ENCODE data around the gene FMO1. TPM values are rescaled to one million over a fixed set of nuclear protein-coding genes. Genes with fewer than 3 reads are reported as not detected.

FMO1 gene, protein sequence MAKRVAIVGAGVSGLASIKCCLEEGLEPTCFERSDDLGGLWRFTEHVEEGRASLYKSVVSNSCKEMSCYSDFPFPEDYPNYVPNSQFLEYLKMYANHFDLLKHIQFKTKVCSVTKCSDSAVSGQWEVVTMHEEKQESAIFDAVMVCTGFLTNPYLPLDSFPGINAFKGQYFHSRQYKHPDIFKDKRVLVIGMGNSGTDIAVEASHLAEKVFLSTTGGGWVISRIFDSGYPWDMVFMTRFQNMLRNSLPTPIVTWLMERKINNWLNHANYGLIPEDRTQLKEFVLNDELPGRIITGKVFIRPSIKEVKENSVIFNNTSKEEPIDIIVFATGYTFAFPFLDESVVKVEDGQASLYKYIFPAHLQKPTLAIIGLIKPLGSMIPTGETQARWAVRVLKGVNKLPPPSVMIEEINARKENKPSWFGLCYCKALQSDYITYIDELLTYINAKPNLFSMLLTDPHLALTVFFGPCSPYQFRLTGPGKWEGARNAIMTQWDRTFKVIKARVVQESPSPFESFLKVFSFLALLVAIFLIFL
- total RNA-seq (2021; fragmentation: NEBNext Ultra II Directional; extraction: Animal tissue kit (Norgen Biotek cat#: 25700)) (0.36 TPM in 1 of 2 replicates, not detected in the other), polyA plus RNA-seq (2011; rRNA removed) (0.03 and 0.11 TPM in 2 replicates), polyA minus RNA-seq (2011; rRNA and poly(A)+ RNA removed) (0.47 TPM in 1 of 2 replicates, not detected in the other)
- polyA plus RNA-seq (2011; cell fraction: cytosol; rRNA removed): 0.13 TPM
- 0.77 TPM for polyA plus RNA-seq (2011; cell fraction: nucleus; rRNA removed)
- polyA plus RNA-seq (2012, experiment 1 of 2): 0.11 to 0.27 TPM in 2 of 4 replicates, not detected in the others
- polyA plus RNA-seq (2012, experiment 2 of 2): not detected
- polyA plus RNA-seq (2013, experiment 1 of 2): 0.02 TPM
- polyA plus RNA-seq (2013, experiment 2 of 2): 0.04 TPM
- polyA minus RNA-seq (2011; cell fraction: cytosol; rRNA and poly(A)+ RNA removed): not detected
- polyA minus RNA-seq (2011; cell fraction: nucleus; rRNA and poly(A)+ RNA removed): not detected
- long read RNA-seq, experiment 1: 0 reads
- long read RNA-seq, experiment 2: 0 reads

DNA sequence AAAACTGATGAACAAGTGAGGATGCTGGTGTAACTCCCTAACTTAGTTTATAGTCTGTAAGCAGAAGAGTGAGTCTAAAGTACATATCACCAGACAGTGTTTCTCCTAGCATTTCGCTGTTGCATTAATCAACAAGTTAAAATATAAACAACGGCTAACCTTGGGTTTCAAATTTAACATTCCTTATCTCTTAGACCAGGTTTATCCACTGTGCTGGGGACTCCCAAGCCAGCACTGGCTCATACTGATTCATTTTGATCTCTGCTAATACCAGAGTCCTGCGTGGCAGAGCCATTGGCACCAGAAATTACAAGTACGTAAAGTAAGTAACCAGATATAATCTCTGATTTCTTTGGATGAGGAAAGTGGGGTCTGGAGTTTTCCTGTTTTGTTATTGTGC lies at the start of gene FMO1:
Gene FMO1 (plus strand): TSS at position 193 of the 400 bp plus-strand sequence. CDS start 9,594 bp downstream, outside the sequence.
- no peak within 1 kb of the TSS for H2AK5ac ChIP-seq (ENCODE audit: low read depth, low read length)
- H3K79me2 ChIP-seq (ENCODE audit: control insufficient read depth in 1 of 2, insufficient read depth in 2 of 2, low read length in 2 of 2): no peaks in the 10 kb centered on the region
- no peak within 1 kb of the TSS for H2BK20ac ChIP-seq (ENCODE audit: low read length)
- no peaks in the 10 kb centered on the region; the same call in 1 of the 2 replicates for H3K23me2 ChIP-seq (ENCODE audit: low read depth, low read length)
- CTCF ChIA-PET (ENCODE audit: partially characterized antibody): interaction anchor here (0.6 to 5.5 kb wide), 10 partner anchors 10 to 281 kb away, joined by 3 to 56 read pairs (median 7); partner anchors contain the start of gene FMO4
- no peak within 1 kb of the TSS for H2BK12ac ChIP-seq (ENCODE audit: low read depth, low read length)
- no peak within 1 kb of the TSS for H3K27ac ChIP-seq (ENCODE audit: low read depth, low read length)
- H3K79me1 ChIP-seq (ENCODE audit: low read depth, low read length): no peaks in the 10 kb centered on the region
- H3K36me3 ChIP-seq (ENCODE audit: control insufficient read depth in 2 of 4, insufficient read depth in 4 of 4, low read length in 3 of 4): no peaks in the 10 kb centered on the region
- POLR2A ChIA-PET (ENCODE audit: partially characterized antibody): no interaction called here
- H2BK5ac ChIP-seq (ENCODE audit: low read depth, low read length): no peak within 1 kb of the TSS
- FAIRE-seq (no peak), DNase-seq (ENCODE audit: low read depth in 1 of 2, low spot score in 2 of 2) (no peak)
- H3K27me3 ChIP-seq (replicated peaks in 1 of 4; ENCODE audit: control insufficient read depth in 3 of 4, extremely low read depth in 1 of 4, insufficient read depth in 3 of 4, low read length in 3 of 4): peaks cover 0 to 2% (median 0%) of the 10 kb centered on the region in 4 experiments; a peak in 3 of 7 replicates
- H3K14ac ChIP-seq (ENCODE audit: insufficient read length): no peak within 1 kb of the TSS
- H3K4me3 ChIP-seq (ENCODE audit: extremely low read depth in 1 of 4, insufficient read depth in 2 of 4, low read depth in 3 of 4, low read length in 4 of 4): no peak within 1 kb of the TSS
- no peak within 1 kb of the TSS for H3K9ac ChIP-seq (replicated peaks in 1 of 4; ENCODE audit: extremely low read depth in 1 of 4, low read depth in 3 of 4, low read length in 3 of 4)
- H4K91ac ChIP-seq (replicated peaks; ENCODE audit: insufficient read length, low read length): no peak within 1 kb of the TSS
- no peaks in the 10 kb centered on the region for H3K9me3 ChIP-seq (ENCODE audit: insufficient read depth in 2 of 2, low read depth in 1 of 2, low read length in 1 of 2)
- H4K8ac ChIP-seq (ENCODE audit: extremely low read depth, insufficient read depth, low read length): no peak within 1 kb of the TSS
- no peak within 1 kb of the TSS for H3K23ac ChIP-seq (ENCODE audit: insufficient read length)
- no peak within 1 kb of the TSS for H2BK120ac ChIP-seq (replicated peaks; ENCODE audit: low read depth, low read length)
- peak within 1 kb of the TSS; percentile 14 for H2BK15ac ChIP-seq (ENCODE audit: low read length)
- 89% methylated on average over 4 of the region's 4 CpGs; no CpG with 5 or more reads in 1 of the 2 experiments for WGBS, 2 experiments (ENCODE audit: extremely low coverage in 1 of 2, insufficient coverage in 1 of 2, insufficient read length in 1 of 2, insufficient replicate concordance in 2 of 2, low coverage in 1 of 2, low lambda C conversion rate in 2 of 2, missing lambda C conversion rate in 1 of 2)
- H3K4me2 ChIP-seq (ENCODE audit: insufficient read depth in 1 of 2, low read depth in 2 of 2, low read length in 2 of 2): no peak within 1 kb of the TSS
- H3K56ac ChIP-seq (replicated peaks; ENCODE audit: insufficient read length, low read depth, low read length): no peak within 1 kb of the TSS
- H4K5ac ChIP-seq (ENCODE audit: insufficient read length, low read depth, low read length): no peak within 1 kb of the TSS
- no peak within 1 kb of the TSS for H3K4ac ChIP-seq (replicated peaks; ENCODE audit: insufficient read length, low read depth, low read length)
- no peak within 1 kb of the TSS for H3K18ac ChIP-seq (ENCODE audit: extremely low read depth, low read length)
- H4K20me1 ChIP-seq (replicated peaks in 1 of 2; ENCODE audit: control insufficient read depth in 1 of 2, insufficient read depth in 2 of 2, low read length in 2 of 2): no peaks in the 10 kb centered on the region
- no peak within 1 kb of the TSS for H2AFZ ChIP-seq (ENCODE audit: low read length)
- H3K4me1 ChIP-seq (replicated peaks in 1 of 4; ENCODE audit: control insufficient read depth in 3 of 4, insufficient read depth in 4 of 4, low read length in 3 of 4): peaks cover 3 to 11% (median 9%) of the 10 kb centered on the region in 4 experiments
- no peak for TF ChIP-seq NRF1 (IDR thresholded peaks at IDR 0.05; ENCODE audit: low read depth, low read length)
- TF ChIP-seq KDM5A (IDR thresholded peaks at IDR 0.05; ENCODE audit: low read length): no peak
- TF ChIP-seq RFX5 (IDR thresholded peaks at IDR 0.05; ENCODE audit: borderline replicate concordance, low read depth, low read length): no peak
- TF ChIP-seq POU5F1 (IDR thresholded peaks at IDR 0.05; ENCODE audit: low read depth, low read length): no peak
- TF ChIP-seq FOSL1 (IDR thresholded peaks at IDR 0.05; ENCODE audit: insufficient read depth, low read depth, low read length): no peak
- no peak for TF ChIP-seq ZNF274 (IDR thresholded peaks at IDR 0.05; ENCODE audit: borderline replicate concordance, extremely low read depth, low read length)
- TF ChIP-seq CBX5 (IDR thresholded peaks at IDR 0.05; ENCODE audit: low read depth, low read length): no peak
- no peak for TF ChIP-seq SIN3A (conservative IDR thresholded peaks at IDR 0.05 in 1 of 2, IDR thresholded peaks at IDR 0.05 in 1 of 2; ENCODE audit: low read depth in 1 of 2, low read length in 2 of 2)
- no peak for TF ChIP-seq CTBP2 (IDR thresholded peaks at IDR 0.05; ENCODE audit: borderline replicate concordance, insufficient read depth, insufficient read length, low read length)

All from H1 (cell line).